ENCODE results near the gene COL23A1. TPM values are rescaled to one million over a fixed set of nuclear protein-coding genes. Genes with fewer than 3 reads are reported as not detected.

COL23A1 gene
- total and polyA plus RNA-seq, 2 experiments from 2014 or later = 4.8 to 8.2 TPM

DNA sequence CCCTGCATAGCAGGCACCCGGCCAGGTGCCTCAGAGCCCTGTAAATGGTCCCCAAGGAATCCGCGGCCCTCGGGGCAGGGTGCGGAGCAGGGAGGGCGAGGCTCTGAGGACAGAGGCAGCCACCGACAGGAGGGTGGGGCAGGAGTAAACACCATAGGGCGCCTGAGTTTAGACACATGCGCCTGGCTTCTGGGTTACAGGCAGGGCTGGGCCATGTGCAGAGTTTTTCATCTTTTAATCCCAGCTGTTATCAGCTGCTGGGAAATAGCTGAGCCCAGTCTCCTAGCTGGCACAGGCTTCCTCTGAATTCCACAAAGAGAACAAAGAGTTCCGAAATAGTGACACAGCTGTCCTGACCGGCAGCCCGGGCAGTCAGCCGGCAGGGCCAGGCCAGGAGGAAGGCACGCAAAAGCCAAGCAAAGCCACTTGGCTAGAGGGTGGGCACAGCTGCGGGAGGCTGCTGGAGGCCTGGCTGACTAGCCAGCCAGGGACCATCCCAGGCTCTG, 258.6 kb downstream of the COL23A1 start (continued):
- TF ChIP-seq, protein P1, sequence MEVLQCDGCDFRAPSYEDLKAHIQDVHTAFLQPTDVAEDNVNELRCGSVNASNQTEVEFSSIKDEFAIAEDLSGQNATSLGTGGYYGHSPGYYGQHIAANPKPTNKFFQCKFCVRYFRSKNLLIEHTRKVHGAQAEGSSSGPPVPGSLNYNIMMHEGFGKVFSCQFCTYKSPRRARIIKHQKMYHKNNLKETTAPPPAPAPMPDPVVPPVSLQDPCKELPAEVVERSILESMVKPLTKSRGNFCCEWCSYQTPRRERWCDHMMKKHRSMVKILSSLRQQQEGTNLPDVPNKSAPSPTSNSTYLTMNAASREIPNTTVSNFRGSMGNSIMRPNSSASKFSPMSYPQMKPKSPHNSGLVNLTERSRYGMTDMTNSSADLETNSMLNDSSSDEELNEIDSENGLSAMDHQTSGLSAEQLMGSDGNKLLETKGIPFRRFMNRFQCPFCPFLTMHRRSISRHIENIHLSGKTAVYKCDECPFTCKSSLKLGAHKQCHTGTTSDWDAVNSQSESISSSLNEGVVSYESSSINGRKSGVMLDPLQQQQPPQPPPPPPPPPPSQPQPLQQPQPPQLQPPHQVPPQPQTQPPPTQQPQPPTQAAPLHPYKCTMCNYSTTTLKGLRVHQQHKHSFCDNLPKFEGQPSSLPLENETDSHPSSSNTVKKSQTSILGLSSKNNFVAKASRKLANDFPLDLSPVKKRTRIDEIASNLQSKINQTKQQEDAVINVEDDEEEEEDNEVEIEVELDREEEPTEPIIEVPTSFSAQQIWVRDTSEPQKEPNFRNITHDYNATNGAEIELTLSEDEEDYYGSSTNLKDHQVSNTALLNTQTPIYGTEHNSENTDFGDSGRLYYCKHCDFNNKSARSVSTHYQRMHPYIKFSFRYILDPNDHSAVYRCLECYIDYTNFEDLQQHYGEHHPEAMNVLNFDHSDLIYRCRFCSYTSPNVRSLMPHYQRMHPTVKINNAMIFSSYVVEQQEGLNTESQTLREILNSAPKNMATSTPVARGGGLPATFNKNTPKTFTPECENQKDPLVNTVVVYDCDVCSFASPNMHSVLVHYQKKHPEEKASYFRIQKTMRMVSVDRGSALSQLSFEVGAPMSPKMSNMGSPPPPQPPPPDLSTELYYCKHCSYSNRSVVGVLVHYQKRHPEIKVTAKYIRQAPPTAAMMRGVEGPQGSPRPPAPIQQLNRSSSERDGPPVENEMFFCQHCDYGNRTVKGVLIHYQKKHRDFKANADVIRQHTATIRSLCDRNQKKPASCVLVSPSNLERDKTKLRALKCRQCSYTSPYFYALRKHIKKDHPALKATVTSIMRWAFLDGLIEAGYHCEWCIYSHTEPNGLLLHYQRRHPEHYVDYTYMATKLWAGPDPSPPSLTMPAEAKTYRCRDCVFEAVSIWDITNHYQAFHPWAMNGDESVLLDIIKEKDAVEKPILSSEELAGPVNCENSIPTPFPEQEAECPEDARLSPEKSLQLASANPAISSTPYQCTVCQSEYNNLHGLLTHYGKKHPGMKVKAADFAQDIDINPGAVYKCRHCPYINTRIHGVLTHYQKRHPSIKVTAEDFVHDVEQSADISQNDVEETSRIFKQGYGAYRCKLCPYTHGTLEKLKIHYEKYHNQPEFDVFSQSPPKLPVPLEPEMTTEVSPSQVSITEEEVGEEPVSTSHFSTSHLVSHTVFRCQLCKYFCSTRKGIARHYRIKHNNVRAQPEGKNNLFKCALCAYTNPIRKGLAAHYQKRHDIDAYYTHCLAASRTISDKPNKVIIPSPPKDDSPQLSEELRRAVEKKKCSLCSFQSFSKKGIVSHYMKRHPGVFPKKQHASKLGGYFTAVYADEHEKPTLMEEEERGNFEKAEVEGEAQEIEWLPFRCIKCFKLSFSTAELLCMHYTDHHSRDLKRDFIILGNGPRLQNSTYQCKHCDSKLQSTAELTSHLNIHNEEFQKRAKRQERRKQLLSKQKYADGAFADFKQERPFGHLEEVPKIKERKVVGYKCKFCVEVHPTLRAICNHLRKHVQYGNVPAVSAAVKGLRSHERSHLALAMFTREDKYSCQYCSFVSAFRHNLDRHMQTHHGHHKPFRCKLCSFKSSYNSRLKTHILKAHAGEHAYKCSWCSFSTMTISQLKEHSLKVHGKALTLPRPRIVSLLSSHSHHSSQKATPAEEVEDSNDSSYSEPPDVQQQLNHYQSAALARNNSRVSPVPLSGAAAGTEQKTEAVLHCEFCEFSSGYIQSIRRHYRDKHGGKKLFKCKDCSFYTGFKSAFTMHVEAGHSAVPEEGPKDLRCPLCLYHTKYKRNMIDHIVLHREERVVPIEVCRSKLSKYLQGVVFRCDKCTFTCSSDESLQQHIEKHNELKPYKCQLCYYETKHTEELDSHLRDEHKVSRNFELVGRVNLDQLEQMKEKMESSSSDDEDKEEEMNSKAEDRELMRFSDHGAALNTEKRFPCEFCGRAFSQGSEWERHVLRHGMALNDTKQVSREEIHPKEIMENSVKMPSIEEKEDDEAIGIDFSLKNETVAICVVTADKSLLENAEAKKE (CRISPR knock-in tag; IDR thresholded peaks at IDR 0.05) = no peak
- TF ChIP-seq ZNF114 (CRISPR knock-in tag; IDR thresholded peaks at IDR 0.05) (no peak), STAT1 (IDR thresholded peaks at IDR 0.05; ENCODE audit: unreplicated experiment) (no peak), ZNF331 (CRISPR knock-in tag; IDR thresholded peaks at IDR 0.05; ENCODE audit: low read depth) (no peak), JUNB (IDR thresholded peaks at IDR 0.05; ENCODE audit: unreplicated experiment) (no peak), POLR2AphosphoS5 (IDR thresholded peaks at IDR 0.05; ENCODE audit: low read depth) (no peak)
- TF ChIP-seq, protein P2, sequence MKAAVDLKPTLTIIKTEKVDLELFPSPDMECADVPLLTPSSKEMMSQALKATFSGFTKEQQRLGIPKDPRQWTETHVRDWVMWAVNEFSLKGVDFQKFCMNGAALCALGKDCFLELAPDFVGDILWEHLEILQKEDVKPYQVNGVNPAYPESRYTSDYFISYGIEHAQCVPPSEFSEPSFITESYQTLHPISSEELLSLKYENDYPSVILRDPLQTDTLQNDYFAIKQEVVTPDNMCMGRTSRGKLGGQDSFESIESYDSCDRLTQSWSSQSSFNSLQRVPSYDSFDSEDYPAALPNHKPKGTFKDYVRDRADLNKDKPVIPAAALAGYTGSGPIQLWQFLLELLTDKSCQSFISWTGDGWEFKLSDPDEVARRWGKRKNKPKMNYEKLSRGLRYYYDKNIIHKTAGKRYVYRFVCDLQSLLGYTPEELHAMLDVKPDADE (IDR thresholded peaks at IDR 0.05) = no peak
- TF ChIP-seq, protein P3, sequence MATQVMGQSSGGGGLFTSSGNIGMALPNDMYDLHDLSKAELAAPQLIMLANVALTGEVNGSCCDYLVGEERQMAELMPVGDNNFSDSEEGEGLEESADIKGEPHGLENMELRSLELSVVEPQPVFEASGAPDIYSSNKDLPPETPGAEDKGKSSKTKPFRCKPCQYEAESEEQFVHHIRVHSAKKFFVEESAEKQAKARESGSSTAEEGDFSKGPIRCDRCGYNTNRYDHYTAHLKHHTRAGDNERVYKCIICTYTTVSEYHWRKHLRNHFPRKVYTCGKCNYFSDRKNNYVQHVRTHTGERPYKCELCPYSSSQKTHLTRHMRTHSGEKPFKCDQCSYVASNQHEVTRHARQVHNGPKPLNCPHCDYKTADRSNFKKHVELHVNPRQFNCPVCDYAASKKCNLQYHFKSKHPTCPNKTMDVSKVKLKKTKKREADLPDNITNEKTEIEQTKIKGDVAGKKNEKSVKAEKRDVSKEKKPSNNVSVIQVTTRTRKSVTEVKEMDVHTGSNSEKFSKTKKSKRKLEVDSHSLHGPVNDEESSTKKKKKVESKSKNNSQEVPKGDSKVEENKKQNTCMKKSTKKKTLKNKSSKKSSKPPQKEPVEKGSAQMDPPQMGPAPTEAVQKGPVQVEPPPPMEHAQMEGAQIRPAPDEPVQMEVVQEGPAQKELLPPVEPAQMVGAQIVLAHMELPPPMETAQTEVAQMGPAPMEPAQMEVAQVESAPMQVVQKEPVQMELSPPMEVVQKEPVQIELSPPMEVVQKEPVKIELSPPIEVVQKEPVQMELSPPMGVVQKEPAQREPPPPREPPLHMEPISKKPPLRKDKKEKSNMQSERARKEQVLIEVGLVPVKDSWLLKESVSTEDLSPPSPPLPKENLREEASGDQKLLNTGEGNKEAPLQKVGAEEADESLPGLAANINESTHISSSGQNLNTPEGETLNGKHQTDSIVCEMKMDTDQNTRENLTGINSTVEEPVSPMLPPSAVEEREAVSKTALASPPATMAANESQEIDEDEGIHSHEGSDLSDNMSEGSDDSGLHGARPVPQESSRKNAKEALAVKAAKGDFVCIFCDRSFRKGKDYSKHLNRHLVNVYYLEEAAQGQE (IDR thresholded peaks at IDR 0.05; ENCODE audit: unreplicated experiment) = no peak

Measured in GM23338 (cell line).